ENCODE results near the gene POLR3A. TPM values are rescaled to one million over a fixed set of nuclear protein-coding genes. Genes with fewer than 3 reads are reported as not detected.
"Not testable (repeated sequence)": the region's sequence is repeated elsewhere in the genome, so short reads cannot be mapped to it uniquely, and the experiment has no call there.

POLR3A gene
- 12.9 and 21.8 TPM in 2 replicates for total RNA-seq (2014; rRNA removed; shearing (Covaris generic); ENCODE audit: low replicate concordance)

GRCh38 chr10:78029269-78030226, at the start of gene POLR3A:
TSS of gene POLR3A (minus strand) at chr10:78029515. CDS start at chr10:78029407, 108 bp downstream.
- peak within 1 kb of the TSS; percentile 96 for H3K4me3 ChIP-seq
- H3K27me3 ChIP-seq: no peaks in the 10 kb centered on the region
- peaks cover 26% of the 10 kb centered on the region for H3K36me3 ChIP-seq
- peak; percentile 97 for DNase-seq
- H3K9me3 ChIP-seq: no peaks in the 10 kb centered on the region

GRCh38 chr10:78078539-78079330, 49.4 kb upstream of the POLR3A start:
- H3K36me3 ChIP-seq: no peaks in the 10 kb centered on the region
- no peak overlapping the region for H3K4me3 ChIP-seq
- DNase-seq: no peak
- no peaks in the 10 kb centered on the region for H3K27me3 ChIP-seq
- no peaks in the 10 kb centered on the region for H3K9me3 ChIP-seq

- not testable (repeated sequence) for H3K27me3 ChIP-seq, H3K9me3 ChIP-seq, H3K36me3 ChIP-seq, H3K4me3 ChIP-seq, DNase-seq
Measured at GRCh38 chr10:78075806-78076205, 46.5 kb upstream of the POLR3A start.

GRCh38 chr10:78072504-78072903, 43.2 kb upstream of the POLR3A start:
- no peaks in the 10 kb centered on the region for H3K9me3 ChIP-seq
- no peaks in the 10 kb centered on the region for H3K27me3 ChIP-seq
- H3K4me3 ChIP-seq: no peak overlapping the region
- no peaks in the 10 kb centered on the region for H3K36me3 ChIP-seq
- no peak for DNase-seq

- Histone ChIP-seq H3K27me3 (no peaks in the 10 kb centered on the region), H3K9me3 (no peaks in the 10 kb centered on the region), H3K36me3 (no peaks in the 10 kb centered on the region), H3K4me3 (no peak overlapping the region)
- no peak for DNase-seq
Measured at GRCh38 chr10:78071857-78072179, 42.5 kb upstream of the POLR3A start.

GRCh38 chr10:78071140-78071856, 42.0 kb upstream of the POLR3A start:
- no peaks in the 10 kb centered on the region for H3K27me3 ChIP-seq
- no peak for DNase-seq
- no peaks in the 10 kb centered on the region for H3K36me3 ChIP-seq
- no peak overlapping the region for H3K4me3 ChIP-seq
- H3K9me3 ChIP-seq: no peaks in the 10 kb centered on the region

GRCh38 chr10:78070726-78071125, 41.4 kb upstream of the POLR3A start:
- Histone ChIP-seq H3K4me3 (no peak overlapping the region), H3K9me3 (no peaks in the 10 kb centered on the region), H3K36me3 (no peaks in the 10 kb centered on the region), H3K27me3 (no peaks in the 10 kb centered on the region)
- no peak for DNase-seq

- H3K4me3 ChIP-seq, H3K27me3 ChIP-seq, H3K9me3 ChIP-seq, DNase-seq, H3K36me3 ChIP-seq: not testable (repeated sequence)
Measured at GRCh38 chr10:78070064-78070463, 40.7 kb upstream of the POLR3A start.

- Histone ChIP-seq H3K36me3 (no peaks in the 10 kb centered on the region), H3K4me3 (no peak overlapping the region), H3K27me3 (no peaks in the 10 kb centered on the region), H3K9me3 (no peaks in the 10 kb centered on the region)
- DNase-seq: no peak
Measured at GRCh38 chr10:78069151-78069550, 39.8 kb upstream of the POLR3A start.

GRCh38 chr10:78066728-78067430, 37.6 kb upstream of the POLR3A start:
- H3K9me3 ChIP-seq: no peaks in the 10 kb centered on the region
- no peak for DNase-seq
- H3K4me3 ChIP-seq: no peak overlapping the region
- no peaks in the 10 kb centered on the region for H3K27me3 ChIP-seq
- no peaks in the 10 kb centered on the region for H3K36me3 ChIP-seq

- Histone ChIP-seq H3K27me3 (no peaks in the 10 kb centered on the region), H3K9me3 (no peaks in the 10 kb centered on the region), H3K36me3 (no peaks in the 10 kb centered on the region), H3K4me3 (no peak overlapping the region)
- no peak for DNase-seq
Measured at GRCh38 chr10:78066012-78066411, 36.7 kb upstream of the POLR3A start.

- Histone ChIP-seq H3K27me3 (no peaks in the 10 kb centered on the region), H3K4me3 (no peak overlapping the region), H3K36me3 (no peaks in the 10 kb centered on the region), H3K9me3 (no peaks in the 10 kb centered on the region)
- no peak for DNase-seq
Measured at GRCh38 chr10:78065611-78066010, 36.3 kb upstream of the POLR3A start.

- H3K27me3 ChIP-seq, H3K36me3 ChIP-seq, DNase-seq, H3K4me3 ChIP-seq, H3K9me3 ChIP-seq: not testable (repeated sequence)
Measured at GRCh38 chr10:78064919-78065318, 35.6 kb upstream of the POLR3A start.

GRCh38 chr10:78063236-78063635, 33.9 kb upstream of the POLR3A start:
- Histone ChIP-seq H3K36me3 (no peaks in the 10 kb centered on the region), H3K9me3 (no peaks in the 10 kb centered on the region), H3K27me3 (no peaks in the 10 kb centered on the region), H3K4me3 (no peak overlapping the region)
- DNase-seq: no peak

GRCh38 chr10:78062296-78062695, 33.0 kb upstream of the POLR3A start:
- DNase-seq: no peak
- Histone ChIP-seq H3K9me3 (no peaks in the 10 kb centered on the region), H3K4me3 (no peak overlapping the region), H3K36me3 (no peaks in the 10 kb centered on the region), H3K27me3 (no peaks in the 10 kb centered on the region)

GRCh38 chr10:78059906-78060702, 30.8 kb upstream of the POLR3A start:
- H3K9me3 ChIP-seq: no peaks in the 10 kb centered on the region
- H3K4me3 ChIP-seq: no peak overlapping the region
- no peak for DNase-seq
- H3K27me3 ChIP-seq: no peaks in the 10 kb centered on the region
- peaks cover 6% of the 10 kb centered on the region for H3K36me3 ChIP-seq
